GM12892 (cell line): ENCODE measurements around the gene IER3IP1. TPM values are rescaled to one million over a fixed set of nuclear protein-coding genes. Genes with fewer than 3 reads are reported as not detected.
"Not testable (repeated sequence)": the region's sequence is repeated elsewhere in the genome, so short reads cannot be mapped to it uniquely, and the experiment has no call there.

Experiments
- DNase-seq: peaks from one replicate; pipeline ENCODE4 v3.0.0; 2011; ENCODE audit not compliant: insufficient read length
- FAIRE-seq: peaks from 2 replicates; lab custom pipeline; 2011; peaks lifted over from hg19 to GRCh38; lab: Jason Lieb, UNC
- POLR2A ChIP-seq: IDR thresholded peaks from 2 replicates; pipeline ENCODE4 v1.6.1; 2011; ENCODE audit warnings: low read depth, low read length, control low read depth
- POLR2AphosphoS5 ChIP-seq: IDR thresholded peaks from 2 replicates; pipeline ENCODE4 v1.6.1; 2011; ENCODE audit warnings: low read depth, low read length, control low read depth
- TAF1 ChIP-seq: IDR thresholded peaks from 2 replicates; pipeline ENCODE4 v1.6.1; 2011; ENCODE audit warnings: low read depth, mild to moderate bottlenecking, control low read depth, low read length, borderline replicate concordance
- polyA plus RNA-seq: library from polyadenylated mRNA; unstranded; fragments of >200 nt; gene quantifications from one replicate; pipeline ENCODE4 v1.2.1, GENCODE V29; 2012; ENCODE audit warnings: missing spikeins, inconsistent platforms; ENCODE audit not compliant: missing spikeins

The IER3IP1 gene
- 18.0 TPM for polyA plus RNA-seq

- FAIRE-seq (peak; percentile 96), DNase-seq (peak; percentile 79)
- no peak for TF ChIP-seq TAF1
- TF ChIP-seq POLR2AphosphoS5, result peak; percentile 67; the same call in 1 of the 2 replicates
- peak; percentile 80; the same call in 1 of the 2 replicates for TF ChIP-seq POLR2A
Measured at GRCh38 chr18:47175898-47176575, at the start of gene IER3IP1. IER3IP1 (minus strand) TSS chr18:47176364; CDS start chr18:47176277, 87 bp downstream.

- peak; percentile 5 for FAIRE-seq
- no peak for TF ChIP-seq POLR2AphosphoS5
- TF ChIP-seq POLR2A, result no peak
- no peak for TF ChIP-seq TAF1
- DNase-seq, result no peak
Measured at GRCh38 chr18:47215554-47216138, 39.5 kb upstream of the IER3IP1 start.

- FAIRE-seq, result no peak
- TF ChIP-seq TAF1 (no peak), POLR2A (no peak), POLR2AphosphoS5 (no peak)
- DNase-seq, result no peak
Measured at GRCh38 chr18:47209171-47209570, 33.0 kb upstream of the IER3IP1 start.

GRCh38 chr18:47206945-47207637 lies 30.9 kb upstream of the IER3IP1 start:
- DNase-seq, result no peak
- FAIRE-seq, result no peak
- TF ChIP-seq TAF1 (no peak), POLR2A (no peak), POLR2AphosphoS5 (no peak)

- TF ChIP-seq TAF1 (no peak), POLR2AphosphoS5 (no peak), POLR2A (no peak)
- no peak for DNase-seq
- peak; percentile 33 for FAIRE-seq
Measured at GRCh38 chr18:47204908-47205522, 28.9 kb upstream of the IER3IP1 start.

- TF ChIP-seq POLR2AphosphoS5 (no peak), TAF1 (no peak), POLR2A (no peak)
- no peak for DNase-seq
- FAIRE-seq, result no peak
Measured at GRCh38 chr18:47203626-47204464, 27.7 kb upstream of the IER3IP1 start.

- FAIRE-seq, DNase-seq: not testable (repeated sequence)
Measured at GRCh38 chr18:47195961-47196360, 19.8 kb upstream of the IER3IP1 start.

GRCh38 chr18:47191961-47192360 lies 15.8 kb upstream of the IER3IP1 start:
- FAIRE-seq (no peak), DNase-seq (no peak)
- TF ChIP-seq POLR2A (no peak), POLR2AphosphoS5 (no peak), TAF1 (no peak)

- TF ChIP-seq TAF1, result no peak
- TF ChIP-seq POLR2AphosphoS5, result no peak
- no peak for TF ChIP-seq POLR2A
- FAIRE-seq, result no peak
- no peak for DNase-seq
Measured at GRCh38 chr18:47187721-47188120, 11.6 kb upstream of the IER3IP1 start.

- TF ChIP-seq TAF1 (no peak), POLR2A (no peak), POLR2AphosphoS5 (no peak)
- DNase-seq (no peak), FAIRE-seq (no peak)
Measured at GRCh38 chr18:47184419-47185050, 8.4 kb upstream of the IER3IP1 start.

GRCh38 chr18:47182156-47182555 lies 6.0 kb upstream of the IER3IP1 start:
- not testable (repeated sequence) for DNase-seq, FAIRE-seq
